GM12892 (cell line): ENCODE measurements around the gene FCN1.

ENCODE experiments used
- POLR2A ChIP-seq: IDR thresholded peaks from 2 replicates; pipeline ENCODE4 v1.6.1; 2011; ENCODE audit warnings: low read depth, low read length, control low read depth
- TAF1 ChIP-seq: IDR thresholded peaks from 2 replicates; pipeline ENCODE4 v1.6.1; 2011; ENCODE audit warnings: low read depth, mild to moderate bottlenecking, control low read depth, low read length, borderline replicate concordance

GRCh38 chr9:134944916-134945315 is 27.2 kb upstream of the FCN1 start:
- TF ChIP-seq POLR2A, result no peak
- TF ChIP-seq TAF1, result no peak
